HEK293T (cell line): Measurements from ENCODE around the gene AEBP1.

ENCODE experiments used
- CTCF ChIA-PET: fragments of 350-600 bp; formaldehyde crosslinking; extraction: SDS; loops from one replicate; lab custom pipeline; 2021; ENCODE audit warnings: antibody characterized with exemption, inconsistent platforms; lab: Yijun Ruan, JAX
- POLR2A ChIA-PET: fragments of 350-600 bp; formaldehyde crosslinking; extraction: SDS; loops from one replicate; lab custom pipeline; 2020; ENCODE audit warnings: antibody characterized with exemption, inconsistent platforms; lab: Yijun Ruan, JAX
- DNase-seq: peaks from one replicate; pipeline ENCODE4 v3.0.0; 2012; ENCODE audit warnings: mixed read lengths; ENCODE audit errors: extremely low spot score
- ARNT ChIP-seq: fragments of 450-650 bp; IDR thresholded peaks from 2 replicates; pipeline ENCODE4 v1.6.1; 2017; ENCODE audit warnings: mild to moderate bottlenecking
- BHLHE40 ChIP-seq: fragments of 450-650 bp; IDR thresholded peaks from 2 replicates; pipeline ENCODE4 v1.6.1; 2016; ENCODE audit warnings: mild to moderate bottlenecking, moderate library complexity, borderline replicate concordance
- CTBP1 ChIP-seq: fragments of 450-650 bp; IDR thresholded peaks from 2 replicates; pipeline ENCODE4 v1.6.1; 2016; ENCODE audit warnings: borderline replicate concordance
- ELF4 ChIP-seq: fragments of 450-650 bp; IDR thresholded peaks from 2 replicates; pipeline ENCODE4 v1.6.1; 2017; ENCODE audit warnings: antibody characterized with exemption
- FOXA1 ChIP-seq: fragments of 450-650 bp; IDR thresholded peaks from 2 replicates; pipeline ENCODE4 v1.6.1; 2016; ENCODE audit warnings: mild to moderate bottlenecking
- FOXK2 ChIP-seq: fragments of 450-650 bp; IDR thresholded peaks from 2 replicates; pipeline ENCODE4 v1.6.1; 2016; ENCODE audit warnings: mild to moderate bottlenecking
- FOXM1 ChIP-seq: fragments of 450-650 bp; IDR thresholded peaks from 2 replicates; pipeline ENCODE4 v1.6.1; 2017; ENCODE audit warnings: mild to moderate bottlenecking, borderline replicate concordance
- HDGF ChIP-seq: fragments of 450-650 bp; IDR thresholded peaks from 2 replicates; pipeline ENCODE4 v1.6.1; 2017; ENCODE audit warnings: antibody characterized with exemption, borderline replicate concordance
- L3MBTL2 ChIP-seq: fragments of 450-650 bp; conservative IDR thresholded peaks from 2 replicates; pipeline ENCODE4 v1.6.1; 2016; ENCODE audit warnings: mild to moderate bottlenecking
- LEF1 ChIP-seq: fragments of 450-650 bp; IDR thresholded peaks from 2 replicates; pipeline ENCODE4 v1.6.1; 2017; ENCODE audit warnings: mild to moderate bottlenecking, borderline replicate concordance
- NFRKB ChIP-seq: fragments of 450-650 bp; IDR thresholded peaks from 2 replicates; pipeline ENCODE4 v1.6.1; 2016; ENCODE audit warnings: mild to moderate bottlenecking, moderate library complexity
- PKNOX1 ChIP-seq: fragments of 450-650 bp; IDR thresholded peaks from 2 replicates; pipeline ENCODE4 v1.6.1; 2016
- SP1 ChIP-seq: fragments of 450-650 bp; IDR thresholded peaks from 2 replicates; pipeline ENCODE4 v1.6.1; 2017
- SUZ12 ChIP-seq: fragments of 450-650 bp; IDR thresholded peaks from 2 replicates; pipeline ENCODE4 v1.6.1; 2016; ENCODE audit warnings: mild to moderate bottlenecking
- TARDBP ChIP-seq: fragments of 450-650 bp; IDR thresholded peaks from 2 replicates; pipeline ENCODE4 v1.6.1; 2016
- ZNF384 ChIP-seq: fragments of 450-650 bp; IDR thresholded peaks from 2 replicates; pipeline ENCODE4 v1.6.1; 2016

Gene AEBP1

GRCh38 chr7:44084701-44085100 lies 19.4 kb upstream of the AEBP1 start:
- POLR2A ChIA-PET, result no interaction called here
- TF ChIP-seq L3MBTL2 (no peak), BHLHE40 (no peak), SUZ12 (no peak), FOXM1 (no peak), TARDBP (no peak), HDGF (no peak), ARNT (no peak), NFRKB (no peak), PKNOX1 (no peak), ELF4 (no peak), LEF1 (no peak), SP1 (no peak), CTBP1 (no peak), FOXA1 (no peak), FOXK2 (no peak), ZNF384 (no peak)
- CTCF ChIA-PET, result interaction anchor here (0.7 to 1.4 kb wide), 2 partner anchors 14 to 83 kb away, joined by 3 to 4 read pairs; no protein-coding TSS in a partner anchor
- no peak for DNase-seq

GRCh38 chr7:44085546-44085945 lies 18.6 kb upstream of the AEBP1 start:
- POLR2A ChIA-PET, result interaction anchor here (0.9 kb wide), 1 partner anchor 38 kb away, joined by 4 read pairs; the partner anchor contains the start of gene POLD2
- DNase-seq, result no peak
- no peak for TF ChIP-seq ARNT
- TF ChIP-seq FOXA1, result no peak
- no peak for TF ChIP-seq HDGF
- TF ChIP-seq L3MBTL2, result no peak
- CTCF ChIA-PET, result interaction anchor here (0.7 to 1.4 kb wide), 2 partner anchors 13 to 82 kb away, joined by 3 to 4 read pairs; no protein-coding TSS in a partner anchor

- CTCF ChIA-PET, result no interaction called here
- no peak for DNase-seq
- TF ChIP-seq ZNF384 (no peak), SUZ12 (no peak), ARNT (no peak), ELF4 (no peak), L3MBTL2 (no peak), TARDBP (no peak), HDGF (no peak), FOXA1 (no peak), LEF1 (no peak)
- POLR2A ChIA-PET, result no interaction called here
These were observed 17.5 kb upstream of the AEBP1 start for GRCh38 chr7:44086627-44087026.

GRCh38 chr7:44087911-44088838 lies 16.0 kb upstream of the AEBP1 start:
- no peak for DNase-seq
- TF ChIP-seq ZNF384, result no peak
- ChIA-PET POLR2A (no interaction called here), CTCF (no interaction called here)

- CTCF ChIA-PET, result no interaction called here
- no peak for DNase-seq
- no peak for TF ChIP-seq ZNF384
- TF ChIP-seq NFRKB, result no peak
- TF ChIP-seq PKNOX1, result no peak
- no peak for TF ChIP-seq FOXK2
- no peak for TF ChIP-seq SUZ12
- no peak for TF ChIP-seq LEF1
- no peak for TF ChIP-seq ARNT
- TF ChIP-seq CTBP1, result no peak
- POLR2A ChIA-PET, result no interaction called here
These were observed 11.0 kb upstream of the AEBP1 start for GRCh38 chr7:44093102-44093641.

- TF ChIP-seq FOXK2, result no peak
- TF ChIP-seq TARDBP, result no peak
- TF ChIP-seq SUZ12, result no peak
- TF ChIP-seq ZNF384, result no peak
- no peak for TF ChIP-seq FOXM1
- TF ChIP-seq ELF4, result no peak
- DNase-seq, result no peak
- POLR2A ChIA-PET, result no interaction called here
- CTCF ChIA-PET, result no interaction called here
These were observed 9.8 kb upstream of the AEBP1 start for GRCh38 chr7:44094365-44094764.

- CTCF ChIA-PET, result no interaction called here
- no peak for DNase-seq
- POLR2A ChIA-PET, result interaction anchor here (1.0 kb wide), 1 partner anchor 21 kb away, joined by 3 read pairs; no protein-coding TSS in a partner anchor
- TF ChIP-seq ZNF384 (no peak), HDGF (no peak), ARNT (no peak), LEF1 (no peak), BHLHE40 (no peak), ELF4 (no peak), FOXA1 (no peak), CTBP1 (no peak), SP1 (no peak), FOXM1 (no peak), L3MBTL2 (no peak)
These were observed 9.1 kb upstream of the AEBP1 start for GRCh38 chr7:44094883-44095592.
